ENCODE results near the gene COL9A3.

DNA sequence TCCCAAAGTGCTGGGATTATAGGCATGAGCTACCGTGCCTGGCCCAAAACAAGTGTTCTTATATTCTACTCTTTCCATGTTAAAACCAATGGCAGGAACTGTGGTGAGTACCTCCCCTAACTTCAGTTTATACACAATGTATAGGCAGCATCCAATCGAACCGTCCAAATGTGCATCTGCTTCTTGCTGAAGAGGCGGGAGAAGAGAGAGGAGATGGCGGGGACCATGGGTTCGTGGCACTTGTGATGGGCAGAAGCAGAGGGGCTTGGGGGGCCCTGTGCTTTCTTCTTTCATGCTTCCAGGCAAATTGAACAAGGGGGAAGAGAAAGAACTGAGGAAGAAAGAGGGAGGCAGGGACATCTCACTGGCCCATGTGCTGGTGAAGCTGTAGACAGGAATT is 56.0 kb downstream of the COL9A3 start:
- TF ChIP-seq POLR2A (IDR thresholded peaks at IDR 0.05; ENCODE audit: low read length) (no peak), RFX5 (IDR thresholded peaks at IDR 0.05) (no peak), EP300 (IDR thresholded peaks at IDR 0.05) (no peak), GATA3 (IDR thresholded peaks at IDR 0.05; ENCODE audit: borderline replicate concordance) (no peak), CBX2 (IDR thresholded peaks at IDR 0.05; ENCODE audit: borderline replicate concordance, low read depth) (no peak), BHLHE40 (IDR thresholded peaks at IDR 0.05; ENCODE audit: low read depth, low read length) (no peak), ZNF302 (CRISPR knock-in tag; IDR thresholded peaks at IDR 0.05) (no peak), RAD21 (conservative IDR thresholded peaks at IDR 0.05 in 1 of 2, IDR thresholded peaks at IDR 0.05 in 1 of 2) (no peak)
- TF ChIP-seq, protein P1, sequence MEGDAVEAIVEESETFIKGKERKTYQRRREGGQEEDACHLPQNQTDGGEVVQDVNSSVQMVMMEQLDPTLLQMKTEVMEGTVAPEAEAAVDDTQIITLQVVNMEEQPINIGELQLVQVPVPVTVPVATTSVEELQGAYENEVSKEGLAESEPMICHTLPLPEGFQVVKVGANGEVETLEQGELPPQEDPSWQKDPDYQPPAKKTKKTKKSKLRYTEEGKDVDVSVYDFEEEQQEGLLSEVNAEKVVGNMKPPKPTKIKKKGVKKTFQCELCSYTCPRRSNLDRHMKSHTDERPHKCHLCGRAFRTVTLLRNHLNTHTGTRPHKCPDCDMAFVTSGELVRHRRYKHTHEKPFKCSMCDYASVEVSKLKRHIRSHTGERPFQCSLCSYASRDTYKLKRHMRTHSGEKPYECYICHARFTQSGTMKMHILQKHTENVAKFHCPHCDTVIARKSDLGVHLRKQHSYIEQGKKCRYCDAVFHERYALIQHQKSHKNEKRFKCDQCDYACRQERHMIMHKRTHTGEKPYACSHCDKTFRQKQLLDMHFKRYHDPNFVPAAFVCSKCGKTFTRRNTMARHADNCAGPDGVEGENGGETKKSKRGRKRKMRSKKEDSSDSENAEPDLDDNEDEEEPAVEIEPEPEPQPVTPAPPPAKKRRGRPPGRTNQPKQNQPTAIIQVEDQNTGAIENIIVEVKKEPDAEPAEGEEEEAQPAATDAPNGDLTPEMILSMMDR (IDR thresholded peaks at IDR 0.05) = no peak
- TF ChIP-seq, protein P2, sequence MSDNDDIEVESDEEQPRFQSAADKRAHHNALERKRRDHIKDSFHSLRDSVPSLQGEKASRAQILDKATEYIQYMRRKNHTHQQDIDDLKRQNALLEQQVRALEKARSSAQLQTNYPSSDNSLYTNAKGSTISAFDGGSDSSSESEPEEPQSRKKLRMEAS (IDR thresholded peaks at IDR 0.05) = no peak
- TF ChIP-seq, protein P3, sequence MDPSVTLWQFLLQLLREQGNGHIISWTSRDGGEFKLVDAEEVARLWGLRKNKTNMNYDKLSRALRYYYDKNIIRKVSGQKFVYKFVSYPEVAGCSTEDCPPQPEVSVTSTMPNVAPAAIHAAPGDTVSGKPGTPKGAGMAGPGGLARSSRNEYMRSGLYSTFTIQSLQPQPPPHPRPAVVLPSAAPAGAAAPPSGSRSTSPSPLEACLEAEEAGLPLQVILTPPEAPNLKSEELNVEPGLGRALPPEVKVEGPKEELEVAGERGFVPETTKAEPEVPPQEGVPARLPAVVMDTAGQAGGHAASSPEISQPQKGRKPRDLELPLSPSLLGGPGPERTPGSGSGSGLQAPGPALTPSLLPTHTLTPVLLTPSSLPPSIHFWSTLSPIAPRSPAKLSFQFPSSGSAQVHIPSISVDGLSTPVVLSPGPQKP (IDR thresholded peaks at IDR 0.05; ENCODE audit: low read depth, low read length) = no peak

Data from A549 (cell line).